GM19025 (cell line): ENCODE measurements around the gene SHLD1.
"Not testable (repeated sequence)": the region's sequence is repeated elsewhere in the genome, so short reads cannot be mapped to it uniquely, and the experiment has no call there.

Experiments used
- ATAC-seq: cut with Tn5 transposase; IDR thresholded peaks from one replicate; pipeline ENCODE4 v1.9.1; 2021; ENCODE audit warnings: mild to moderate bottlenecking, low read depth, moderate library complexity; ENCODE audit not compliant: unreplicated experiment

The SHLD1 gene

GRCh38 chr20:5749952-5750779, at the start of gene SHLD1:
Gene SHLD1, plus strand, starts transcription at chr20:5750401. Its CDS starts 22,465 bp downstream, at chr20:5772866.
- ATAC-seq: peak; percentile 97

GRCh38 chr20:5702339-5702738, 47.9 kb upstream of the SHLD1 start:
- ATAC-seq: not testable (repeated sequence)

- no peak for ATAC-seq
Observed at GRCh38 chr20:5703681-5704101, 46.5 kb upstream of the SHLD1 start.

- ATAC-seq: no peak
Observed at GRCh38 chr20:5705827-5706226, 44.4 kb upstream of the SHLD1 start.

GRCh38 chr20:5706797-5707196, 43.4 kb upstream of the SHLD1 start:
- no peak for ATAC-seq

- ATAC-seq: no peak
Observed at GRCh38 chr20:5710551-5710950, 39.6 kb upstream of the SHLD1 start.

GRCh38 chr20:5714261-5715041, 35.8 kb upstream of the SHLD1 start:
- ATAC-seq: no peak

GRCh38 chr20:5715071-5715841, 34.9 kb upstream of the SHLD1 start:
- no peak for ATAC-seq

GRCh38 chr20:5716953-5717352, 33.2 kb upstream of the SHLD1 start:
- ATAC-seq: no peak

- no peak for ATAC-seq
Observed at GRCh38 chr20:5718896-5719595, 31.2 kb upstream of the SHLD1 start.

- no peak for ATAC-seq
Observed at GRCh38 chr20:5719861-5720403, 30.3 kb upstream of the SHLD1 start.

GRCh38 chr20:5720696-5721095, 29.5 kb upstream of the SHLD1 start:
- no peak for ATAC-seq

GRCh38 chr20:5721356-5721755, 28.8 kb upstream of the SHLD1 start:
- ATAC-seq: not testable (repeated sequence)

GRCh38 chr20:5722927-5723326, 27.3 kb upstream of the SHLD1 start:
- ATAC-seq: no peak

- not testable (repeated sequence) for ATAC-seq
Observed at GRCh38 chr20:5725183-5725463, 25.1 kb upstream of the SHLD1 start.

- ATAC-seq: no peak
Observed at GRCh38 chr20:5727018-5727515, 23.1 kb upstream of the SHLD1 start.

- no peak for ATAC-seq
Observed at GRCh38 chr20:5729348-5729747, 20.9 kb upstream of the SHLD1 start.

GRCh38 chr20:5730131-5730530, 20.1 kb upstream of the SHLD1 start:
- ATAC-seq: no peak

GRCh38 chr20:5731753-5732366, 18.3 kb upstream of the SHLD1 start:
- no peak for ATAC-seq

- no peak for ATAC-seq
Observed at GRCh38 chr20:5734602-5735001, 15.6 kb upstream of the SHLD1 start.
